Measurements from ENCODE around the gene MLANA. TPM values are rescaled to one million over a fixed set of nuclear protein-coding genes. Genes with fewer than 3 reads are reported as not detected.

Gene MLANA
- total RNA-seq, 2 experiments from 2014 or later: not detected

DNA sequence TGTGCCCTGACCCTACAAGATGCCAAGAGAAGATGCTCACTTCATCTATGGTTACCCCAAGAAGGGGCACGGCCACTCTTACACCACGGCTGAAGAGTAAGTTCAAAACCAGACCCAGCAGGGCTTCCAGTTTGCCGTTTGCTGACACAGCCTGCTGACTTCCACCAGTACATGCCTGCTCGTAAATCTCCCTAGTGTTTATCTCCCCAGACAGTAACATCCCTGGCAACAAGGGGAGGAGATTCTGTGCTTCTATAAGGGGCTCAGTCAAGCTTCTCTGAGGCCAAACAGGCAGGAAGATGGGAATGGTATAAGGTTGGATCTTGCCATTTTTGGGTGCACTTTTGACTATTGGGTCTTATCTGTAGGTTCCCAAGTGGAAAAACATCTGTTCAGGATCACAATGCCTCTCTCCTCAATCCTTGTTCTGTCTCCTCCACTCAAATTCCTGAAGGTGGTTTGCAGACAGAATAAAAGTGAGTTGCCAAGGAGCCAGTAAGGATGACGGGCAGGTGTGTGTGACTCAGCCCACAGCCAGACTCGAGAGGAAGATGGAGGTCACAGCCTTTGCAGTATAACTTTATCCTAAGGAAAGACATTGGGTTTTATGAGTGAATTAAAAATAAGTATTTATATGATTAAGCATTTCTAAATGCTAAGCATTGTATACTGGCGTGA, 1.9 kb downstream of the MLANA start:
- no peak overlapping the region for H3K4me3 Mint-ChIP-seq
- TF ChIP-seq, protein P1, sequence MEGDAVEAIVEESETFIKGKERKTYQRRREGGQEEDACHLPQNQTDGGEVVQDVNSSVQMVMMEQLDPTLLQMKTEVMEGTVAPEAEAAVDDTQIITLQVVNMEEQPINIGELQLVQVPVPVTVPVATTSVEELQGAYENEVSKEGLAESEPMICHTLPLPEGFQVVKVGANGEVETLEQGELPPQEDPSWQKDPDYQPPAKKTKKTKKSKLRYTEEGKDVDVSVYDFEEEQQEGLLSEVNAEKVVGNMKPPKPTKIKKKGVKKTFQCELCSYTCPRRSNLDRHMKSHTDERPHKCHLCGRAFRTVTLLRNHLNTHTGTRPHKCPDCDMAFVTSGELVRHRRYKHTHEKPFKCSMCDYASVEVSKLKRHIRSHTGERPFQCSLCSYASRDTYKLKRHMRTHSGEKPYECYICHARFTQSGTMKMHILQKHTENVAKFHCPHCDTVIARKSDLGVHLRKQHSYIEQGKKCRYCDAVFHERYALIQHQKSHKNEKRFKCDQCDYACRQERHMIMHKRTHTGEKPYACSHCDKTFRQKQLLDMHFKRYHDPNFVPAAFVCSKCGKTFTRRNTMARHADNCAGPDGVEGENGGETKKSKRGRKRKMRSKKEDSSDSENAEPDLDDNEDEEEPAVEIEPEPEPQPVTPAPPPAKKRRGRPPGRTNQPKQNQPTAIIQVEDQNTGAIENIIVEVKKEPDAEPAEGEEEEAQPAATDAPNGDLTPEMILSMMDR (IDR thresholded peaks at IDR 0.05): no peak
- CTCF ChIA-PET: interaction anchor here (0.9 kb wide), 1 partner anchor 132 kb away, joined by 3 read pairs; no protein-coding TSS in a partner anchor
- H3K9me3 Mint-ChIP-seq: no peaks in the 10 kb centered on the region
- no peak for ATAC-seq
- POLR2A ChIA-PET: no interaction called here
- H3K36me3 Mint-ChIP-seq (ENCODE audit: low read depth): no peaks in the 10 kb centered on the region
- no peaks in the 10 kb centered on the region for H3K27me3 Mint-ChIP-seq
- H3K4me1 Mint-ChIP-seq (ENCODE audit: low read depth): no peaks in the 10 kb centered on the region
- no peak for DNase-seq
- no peak overlapping the region for H3K27ac Mint-ChIP-seq
- intact Hi-C loops (cut with micrococcal nuclease): no loop called here

DNA sequence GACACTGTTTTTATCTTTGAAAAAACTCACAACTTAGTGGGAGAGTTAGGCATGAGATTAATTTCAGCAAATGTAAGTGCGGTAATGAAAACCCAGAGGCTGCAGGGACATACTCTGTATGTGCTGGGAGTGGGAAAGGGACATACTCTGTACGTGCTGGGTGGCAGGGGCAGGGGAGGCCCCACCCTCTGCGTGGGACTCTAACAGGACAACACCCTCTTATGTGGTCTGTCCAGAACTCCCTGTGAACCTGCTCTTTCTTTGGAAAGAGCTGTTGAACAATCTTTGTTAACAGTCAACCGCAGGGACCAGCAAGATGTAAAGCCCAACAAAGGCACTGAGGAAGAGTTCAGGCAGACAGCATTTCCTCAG, 2.4 kb downstream of the MLANA start:
- Mint-ChIP-seq H3K27ac (no peak overlapping the region), H3K27me3 (no peaks in the 10 kb centered on the region), H3K4me1 (ENCODE audit: low read depth) (no peaks in the 10 kb centered on the region), H3K4me3 (no peak overlapping the region), H3K36me3 (ENCODE audit: low read depth) (no peaks in the 10 kb centered on the region), H3K9me3 (no peaks in the 10 kb centered on the region)
- CTCF ChIA-PET: no interaction called here
- intact Hi-C loops (cut with micrococcal nuclease): no loop called here
- ATAC-seq: no peak
- no peak for DNase-seq
- TF ChIP-seq, protein P1 (IDR thresholded peaks at IDR 0.05): no peak
- POLR2A ChIA-PET: no interaction called here

DNA sequence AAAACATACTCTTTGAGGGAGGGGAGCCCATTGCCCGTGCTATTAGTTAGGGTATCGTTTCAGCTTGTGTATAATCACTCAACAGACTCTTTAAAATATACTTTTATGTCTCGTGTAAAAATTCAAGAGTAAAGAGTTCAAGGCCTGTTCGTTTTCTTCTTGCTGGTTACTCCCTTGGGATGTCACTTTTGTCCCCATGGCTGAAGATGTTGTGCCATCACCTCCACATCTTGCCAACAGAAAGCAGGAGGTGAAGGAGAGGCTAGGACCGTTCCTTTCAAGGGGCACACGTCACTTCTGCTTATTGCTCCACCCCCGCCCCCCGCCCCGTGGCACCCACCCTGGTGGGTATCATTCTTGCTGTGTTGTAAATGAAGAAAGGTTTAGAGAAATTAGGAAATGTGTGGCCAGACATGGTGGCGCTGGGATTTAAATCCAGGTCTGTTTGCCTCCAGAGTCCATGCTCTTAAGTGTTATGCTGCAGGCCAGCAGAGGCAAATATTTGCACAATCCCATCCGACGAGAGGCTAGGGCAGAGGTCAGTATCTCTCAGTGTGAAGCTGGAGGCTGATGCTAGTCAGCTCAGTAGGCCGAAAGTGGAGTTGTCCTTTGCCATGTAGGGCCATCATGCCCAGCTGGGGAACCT, 3.0 kb downstream of the MLANA start:
- H3K27ac Mint-ChIP-seq: no peak overlapping the region
- TF ChIP-seq, protein P1 (IDR thresholded peaks at IDR 0.05): no peak
- ATAC-seq: no peak
- peaks cover 2% of the 10 kb centered on the region for H3K36me3 Mint-ChIP-seq (ENCODE audit: low read depth)
- no peaks in the 10 kb centered on the region for H3K27me3 Mint-ChIP-seq
- no peaks in the 10 kb centered on the region for H3K9me3 Mint-ChIP-seq
- H3K4me3 Mint-ChIP-seq: no peak overlapping the region
- no peak for DNase-seq
- CTCF ChIA-PET: interaction anchor here (1.2 to 7.7 kb wide), 2 partner anchors 7 to 152 kb away, joined by 4 to 66 read pairs; no protein-coding TSS in a partner anchor
- intact Hi-C loops (cut with micrococcal nuclease): no loop called here
- H3K4me1 Mint-ChIP-seq (ENCODE audit: low read depth): no peaks in the 10 kb centered on the region
- POLR2A ChIA-PET: no interaction called here

DNA sequence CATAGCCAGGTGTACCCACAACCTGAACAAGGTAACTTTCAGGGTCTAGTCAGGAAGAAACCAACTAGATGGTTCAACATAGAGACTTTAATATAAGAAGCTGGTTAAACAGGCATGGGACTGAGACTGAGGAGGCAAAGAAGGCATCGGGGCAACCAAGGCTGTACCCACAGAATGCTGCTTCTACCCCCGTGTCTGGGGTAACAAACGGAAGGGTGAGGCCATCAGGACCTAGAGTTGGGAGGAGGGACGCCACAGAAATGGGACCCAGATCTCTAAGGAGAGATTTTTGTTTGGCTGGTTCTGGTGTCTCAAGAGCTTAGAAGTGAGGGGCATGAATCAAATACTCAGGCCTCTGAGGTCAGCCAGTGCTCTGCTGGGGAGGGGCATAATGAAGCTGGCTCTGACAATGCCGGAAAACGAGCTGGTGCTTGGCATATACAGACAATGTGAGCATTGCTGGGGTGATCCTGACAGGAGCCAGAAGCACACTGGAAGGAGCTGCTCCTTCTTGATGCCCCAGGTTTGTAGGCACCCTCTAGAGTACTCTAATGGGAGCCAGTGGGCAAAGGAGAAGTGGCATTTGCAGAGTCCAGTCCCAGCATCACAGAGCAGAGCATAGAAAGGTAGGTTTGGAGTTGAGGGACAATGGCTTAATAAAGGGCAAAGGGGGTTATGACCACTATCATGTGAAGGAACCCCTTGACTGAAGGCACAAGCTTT, 3.7 kb downstream of the MLANA start:
- peaks cover 2% of the 10 kb centered on the region for H3K36me3 Mint-ChIP-seq (ENCODE audit: low read depth)
- intact Hi-C loops (cut with micrococcal nuclease): no loop called here
- H3K4me1 Mint-ChIP-seq (ENCODE audit: low read depth): no peaks in the 10 kb centered on the region
- DNase-seq (no peak), ATAC-seq (no peak)
- no peak overlapping the region for H3K27ac Mint-ChIP-seq
- no peaks in the 10 kb centered on the region for H3K9me3 Mint-ChIP-seq
- POLR2A ChIA-PET: no interaction called here
- H3K4me3 Mint-ChIP-seq: no peak overlapping the region
- H3K27me3 Mint-ChIP-seq: no peaks in the 10 kb centered on the region
- TF ChIP-seq, protein P1 (IDR thresholded peaks at IDR 0.05): no peak
- CTCF ChIA-PET: interaction anchor here (1.1 to 7.7 kb wide), 3 partner anchors 7 to 160 kb away, joined by 3 to 66 read pairs (median 4); no protein-coding TSS in a partner anchor
